ENCODE measurements around the gene BTNL8. TPM values are rescaled to one million over a fixed set of nuclear protein-coding genes. Genes with fewer than 3 reads are reported as not detected.

The BTNL8 gene
- polyA plus RNA-seq, 3 donors: 0.14 to 1.00 (median 0.34) TPM

- no peak overlapping the region for H3K27ac ChIP-seq (ENCODE audit: low read depth, low read length)
Measured at GRCh38 chr5:180932660-180933059, 33.7 kb downstream of the BTNL8 start.

- WGBS, 3 donors: 50 to 73% (median 72%) methylated on average over 4 of the region's 4 CpGs
- no peak overlapping the region for H3K27ac ChIP-seq (ENCODE audit: low read depth, low read length)
Measured at GRCh38 chr5:180935203-180935602, 36.2 kb downstream of the BTNL8 start.

DNA sequence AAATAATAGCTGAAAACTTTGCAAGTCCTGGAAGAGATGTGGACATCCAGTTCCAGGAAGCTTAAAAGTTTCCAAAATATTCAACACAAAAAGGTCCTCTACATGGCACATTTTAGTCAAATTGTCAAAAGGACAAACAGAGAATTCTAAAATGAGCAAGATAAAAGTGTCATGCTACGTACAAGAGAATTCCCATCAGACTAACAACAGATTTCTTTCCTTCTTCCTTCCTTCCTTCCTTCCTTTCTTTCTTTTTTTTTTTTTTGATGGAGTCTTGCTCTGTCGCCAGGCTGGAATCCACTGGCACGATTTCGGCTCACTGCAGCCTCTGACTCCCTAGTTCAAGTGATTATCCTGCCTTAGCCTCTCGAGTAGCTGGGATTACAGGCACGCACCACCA is 39.3 kb downstream of the BTNL8 start:
- WGBS, 3 donors: 63 to 83% (median 80%) methylated on average over 6 of the region's 6 CpGs
- H3K27ac ChIP-seq (ENCODE audit: low read depth, low read length): no peak overlapping the region

DNA sequence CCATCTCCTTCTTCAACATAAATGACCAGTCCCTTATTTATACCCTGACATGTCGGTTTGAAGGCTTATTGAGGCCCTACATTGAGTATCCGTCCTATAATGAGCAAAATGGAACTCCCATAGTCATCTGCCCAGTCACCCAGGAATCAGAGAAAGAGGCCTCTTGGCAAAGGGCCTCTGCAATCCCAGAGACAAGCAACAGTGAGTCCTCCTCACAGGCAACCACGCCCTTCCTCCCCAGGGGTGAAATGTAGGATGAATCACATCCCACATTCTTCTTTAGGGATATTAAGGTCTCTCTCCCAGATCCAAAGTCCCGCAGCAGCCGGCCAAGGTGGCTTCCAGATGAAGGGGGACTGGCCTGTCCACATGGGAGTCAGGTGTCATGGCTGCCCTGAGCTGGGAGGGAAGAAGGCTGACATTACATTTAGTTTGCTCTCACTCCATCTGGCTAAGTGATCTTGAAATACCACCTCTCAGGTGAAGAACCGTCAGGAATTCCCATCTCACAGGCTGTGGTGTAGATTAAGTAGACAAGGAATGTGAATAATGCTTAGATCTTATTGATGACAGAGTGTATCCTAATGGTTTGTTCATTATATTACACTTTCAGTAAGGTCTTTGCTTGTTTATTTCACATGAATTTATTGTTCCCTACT is 51.5 kb downstream of the BTNL8 start:
- H3K27ac ChIP-seq (ENCODE audit: low read depth, low read length): no peak overlapping the region
- WGBS, 3 donors: 78 to 85% (median 81%) methylated on average over 6 of the region's 6 CpGs

DNA sequence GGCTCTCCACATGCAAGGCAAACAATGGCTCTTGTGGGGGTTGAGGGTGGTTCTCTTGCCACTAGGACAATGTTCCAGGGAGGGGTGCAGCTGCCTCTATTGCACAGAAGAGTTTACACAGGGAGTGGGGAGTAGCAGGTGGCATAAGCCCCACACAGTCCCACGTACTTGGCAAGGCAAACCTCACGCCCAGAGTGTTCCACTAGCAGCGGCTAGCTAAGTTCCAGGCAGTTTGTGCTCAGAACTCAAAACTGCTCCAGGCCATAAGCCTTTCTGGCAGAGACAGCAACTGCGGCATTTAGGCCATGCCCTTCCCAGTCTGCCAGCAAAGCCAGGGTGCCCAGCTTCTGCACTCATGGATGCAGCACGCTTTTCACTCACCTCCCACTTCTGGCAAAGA is 60.7 kb downstream of the BTNL8 start:
- no peak overlapping the region for H3K27ac ChIP-seq (ENCODE audit: low read depth, low read length)
- 55 to 91% (median 90%) methylated on average over 5 of the region's 5 CpGs for whole genome bisulfite sequencing, 3 donors

DNA sequence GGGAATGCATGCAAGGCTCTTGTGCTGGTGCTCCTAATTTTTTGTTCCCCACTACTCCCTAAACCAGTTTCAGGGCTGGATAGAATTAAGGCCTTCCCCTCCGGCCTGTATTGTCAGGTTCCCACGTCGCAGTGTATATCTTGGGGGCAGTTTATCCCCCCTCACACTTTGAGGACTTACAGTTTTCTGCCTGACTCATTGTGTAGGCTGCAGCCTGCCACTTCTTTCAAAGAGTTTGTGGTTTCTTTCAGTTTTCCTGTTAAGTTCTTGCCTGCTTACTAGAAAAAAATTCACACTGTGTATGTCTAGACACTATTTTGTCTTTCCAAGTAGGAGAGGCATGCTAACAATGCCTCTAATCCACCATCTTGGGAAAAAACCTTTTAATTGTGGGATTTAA is 61.2 kb downstream of the BTNL8 start:
- 52 to 74% (median 67%) methylated on average over 3 of the region's 3 CpGs for WGBS, 3 donors
- H3K27ac ChIP-seq (ENCODE audit: low read depth, low read length): no peak overlapping the region

DNA sequence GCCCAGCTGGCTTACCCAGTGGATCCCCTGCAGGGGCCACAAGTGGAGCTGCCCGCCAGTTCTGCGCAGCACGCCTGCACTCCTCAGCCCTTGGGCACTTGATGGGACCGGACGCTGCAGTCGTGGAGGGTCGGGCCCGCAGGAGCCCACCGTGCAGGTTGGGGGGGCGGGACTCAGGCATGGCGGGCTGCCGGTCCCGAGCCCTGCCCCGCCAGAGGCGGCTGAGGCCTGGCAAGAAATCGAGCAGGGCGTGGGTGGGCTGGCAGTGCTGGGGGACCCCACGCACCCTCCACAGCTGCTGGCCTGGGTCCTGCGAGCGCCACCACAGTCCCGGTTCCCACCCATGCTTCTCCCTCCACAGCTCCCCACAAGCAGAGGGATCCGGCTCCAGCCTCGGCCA is 70.4 kb downstream of the BTNL8 start:
- no peak overlapping the region for H3K27ac ChIP-seq (ENCODE audit: low read depth, low read length)
- WGBS, 3 donors: 92 to 97% (median 96%) methylated on average over 11 to 22 of the region's 23 CpGs

DNA sequence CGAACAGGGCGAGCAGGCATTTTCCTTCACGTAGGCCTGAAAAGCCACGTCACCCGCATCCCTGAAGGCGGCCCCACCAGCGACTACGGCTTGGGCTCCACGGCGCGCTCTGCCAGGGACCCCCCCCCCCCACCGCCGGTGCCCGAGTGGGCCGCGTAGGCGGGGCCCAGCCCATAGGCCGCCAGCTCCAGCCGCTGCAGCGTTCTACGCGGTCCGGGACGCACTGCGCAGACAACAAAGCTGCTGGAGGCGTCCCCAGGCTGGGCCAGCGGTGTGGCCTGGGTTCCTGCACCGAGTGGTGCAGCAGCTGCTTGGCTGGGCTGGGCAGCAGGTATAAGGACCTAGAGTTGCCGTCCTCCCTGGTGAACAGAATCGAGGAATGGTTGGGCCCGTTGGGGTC is 71.4 kb downstream of the BTNL8 start:
- 93 to 96% (median 96%) methylated on average over 17 to 31 of the region's 31 CpGs for WGBS, 3 donors
- H3K27ac ChIP-seq (ENCODE audit: low read depth, low read length): no peak overlapping the region

GRCh38 chr5:180970875-180971274 is 71.9 kb downstream of the BTNL8 start:
- 35 to 73% (median 64%) methylated on average over 4 of the region's 4 CpGs for WGBS, 3 donors
- no peak overlapping the region for H3K27ac ChIP-seq (ENCODE audit: low read depth, low read length)

GRCh38 chr5:180974612-180975315 is 75.8 kb downstream of the BTNL8 start:
- no peak overlapping the region for H3K27ac ChIP-seq (ENCODE audit: low read depth, low read length)
- 43 to 85% (median 77%) methylated on average over 2 of the region's 2 CpGs for WGBS, 3 donors

DNA sequence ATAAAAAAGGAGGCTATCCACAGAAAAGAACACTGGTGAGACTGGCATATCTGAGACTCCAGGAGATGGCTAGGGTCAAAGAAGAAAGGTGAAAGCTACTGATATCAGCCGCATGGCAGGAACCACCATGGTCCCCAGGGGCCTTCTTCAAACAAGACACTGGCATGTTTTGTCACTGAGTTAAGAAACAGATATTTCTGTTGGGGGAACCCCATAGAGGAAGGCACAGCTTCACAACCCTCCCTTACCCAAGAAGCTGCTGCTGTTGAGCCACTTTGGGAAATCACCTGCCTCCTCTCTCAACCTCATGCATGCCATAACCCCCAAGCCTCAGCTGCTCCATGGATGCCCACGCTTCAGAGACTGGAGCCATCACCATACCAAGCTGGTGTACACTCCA is 76.4 kb downstream of the BTNL8 start:
- no peak overlapping the region for H3K27ac ChIP-seq (ENCODE audit: low read depth, low read length)
- WGBS, 3 donors: 65 to 96% (median 86%) methylated on average over 2 of the region's 2 CpGs

GRCh38 chr5:180976518-180976917 is 77.6 kb downstream of the BTNL8 start:
- H3K27ac ChIP-seq (ENCODE audit: low read depth, low read length): no peak overlapping the region
- WGBS, 3 donors: 59 to 71% (median 71%) methylated on average over 6 of the region's 6 CpGs

- WGBS, 3 donors: 24 to 71% (median 65%) methylated on average over 1 of the region's 1 CpG
- H3K27ac ChIP-seq (ENCODE audit: low read depth, low read length): no peak overlapping the region
Measured at GRCh38 chr5:180977852-180978251, 78.9 kb downstream of the BTNL8 start.

DNA sequence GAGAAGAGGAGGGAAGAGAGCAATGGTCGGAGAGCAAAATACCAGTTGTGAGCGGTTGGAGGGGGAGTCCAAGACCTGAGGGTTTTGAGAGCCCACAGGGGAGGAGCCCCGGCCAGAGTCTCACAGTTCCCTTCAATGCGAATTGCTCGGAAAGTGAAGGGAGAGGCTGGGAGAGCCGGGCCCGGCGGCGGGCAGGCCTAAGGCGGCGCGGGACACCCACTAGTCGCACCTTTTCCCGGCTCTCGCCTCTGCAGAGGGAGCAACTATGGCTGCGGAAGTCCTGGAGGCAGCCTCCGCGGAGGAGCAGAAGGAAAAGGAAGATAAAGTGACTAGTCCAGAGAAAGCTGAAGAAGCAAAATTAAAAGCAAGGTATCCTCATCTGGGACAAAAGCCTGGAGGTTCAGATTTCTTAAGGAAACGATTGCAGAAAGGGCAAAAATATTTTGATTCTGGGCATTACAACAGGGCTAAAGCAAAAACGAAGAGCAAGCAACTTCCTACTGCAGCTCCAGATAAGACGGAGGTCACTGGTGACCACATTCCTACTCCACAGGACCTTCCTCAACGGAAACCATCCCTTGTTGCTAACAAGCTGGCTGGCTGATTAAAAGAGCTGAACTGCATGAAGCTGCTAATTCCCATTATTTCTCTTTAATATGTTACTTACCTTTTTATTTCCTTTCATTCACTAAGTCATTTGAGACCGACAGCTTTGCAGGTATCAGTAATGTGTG is 83.2 kb downstream of the BTNL8 start:
- WGBS, 3 donors: 72 to 77% (median 73%) methylated on average over 12 to 23 of the region's 23 CpGs
- no peak overlapping the region for H3K27ac ChIP-seq (ENCODE audit: low read depth, low read length)

DNA sequence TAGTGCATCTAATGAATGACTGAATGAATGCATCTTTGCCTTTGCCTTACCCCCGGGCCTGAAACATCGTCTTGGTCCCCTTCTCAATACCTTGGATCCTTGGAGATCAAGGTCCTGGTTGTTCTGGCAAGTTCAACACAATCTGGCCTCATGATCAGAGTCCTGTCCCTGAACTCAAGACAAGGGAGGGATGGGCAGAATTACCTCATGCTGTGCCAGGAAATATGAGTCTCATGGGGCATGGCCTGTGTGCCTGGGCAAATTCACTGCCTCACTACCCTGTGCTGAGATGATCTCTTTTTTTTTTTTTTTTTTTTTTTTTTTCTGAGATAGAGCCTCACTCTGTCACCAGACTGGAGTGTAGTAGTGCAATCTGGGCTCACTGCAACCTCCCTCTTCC is 89.1 kb downstream of the BTNL8 start:
- WGBS, 3 donors: 82 to 87% (median 86%) methylated on average over 2 of the region's 2 CpGs
- H3K27ac ChIP-seq (ENCODE audit: low read depth, low read length): no peak overlapping the region

DNA sequence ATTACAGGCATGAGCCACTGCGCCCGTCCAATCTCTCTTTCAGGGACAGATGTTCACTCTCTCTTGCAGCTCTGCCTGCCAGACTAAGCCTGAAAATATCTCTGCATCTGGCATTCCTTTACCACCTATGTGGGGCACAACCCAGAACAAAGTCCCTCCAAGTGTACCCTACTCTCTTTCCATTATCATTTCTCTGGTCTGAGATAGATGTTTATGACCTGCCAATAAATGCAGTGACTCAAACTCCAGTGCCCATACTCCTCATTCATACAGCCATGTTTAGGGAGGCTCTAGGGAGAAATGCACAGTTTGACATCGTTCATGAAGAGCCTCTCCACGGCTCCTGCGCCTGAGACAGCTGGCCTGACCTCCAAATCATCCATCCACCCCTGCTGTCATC is 89.6 kb downstream of the BTNL8 start, which contains the start of gene BTNL3:
BTNL3 (plus strand) TSS at position 255 of the 400 bp plus-strand sequence. CDS start 183 bp downstream, outside the sequence.
- 81 to 83% (median 81%) methylated on average over 5 of the region's 5 CpGs for WGBS, 3 donors
- no peak within 1 kb of the TSS for H3K27ac ChIP-seq (ENCODE audit: low read depth, low read length)

- H3K27ac ChIP-seq (ENCODE audit: low read depth, low read length): no peak overlapping the region
- 54 to 72% (median 65%) methylated on average over 16 of the region's 16 CpGs for WGBS, 3 donors
Measured at GRCh38 chr5:180990086-180990881, 91.3 kb downstream of the BTNL8 start.

- WGBS, 3 donors: 70 to 76% (median 74%) methylated on average over 5 of the region's 5 CpGs
Measured at GRCh38 chr5:180990882-180991242, 91.9 kb downstream of the BTNL8 start.

More at GRCh38 chr5:180990882-180991242, 91.9 kb downstream of the BTNL8 start:
- H3K27ac ChIP-seq (ENCODE audit: low read depth, low read length): no peak overlapping the region

Measured in adipose tissue (tissue), 3 donors.